GM21423 (cell line): ENCODE data around the gene UNC119.

Experiments
- ATAC-seq: cut with Tn5 transposase; IDR thresholded peaks from one replicate; pipeline ENCODE4 v1.9.1; 2021; ENCODE audit warnings: mild to moderate bottlenecking, moderate library complexity; ENCODE audit not compliant: unreplicated experiment

The UNC119 gene

DNA sequence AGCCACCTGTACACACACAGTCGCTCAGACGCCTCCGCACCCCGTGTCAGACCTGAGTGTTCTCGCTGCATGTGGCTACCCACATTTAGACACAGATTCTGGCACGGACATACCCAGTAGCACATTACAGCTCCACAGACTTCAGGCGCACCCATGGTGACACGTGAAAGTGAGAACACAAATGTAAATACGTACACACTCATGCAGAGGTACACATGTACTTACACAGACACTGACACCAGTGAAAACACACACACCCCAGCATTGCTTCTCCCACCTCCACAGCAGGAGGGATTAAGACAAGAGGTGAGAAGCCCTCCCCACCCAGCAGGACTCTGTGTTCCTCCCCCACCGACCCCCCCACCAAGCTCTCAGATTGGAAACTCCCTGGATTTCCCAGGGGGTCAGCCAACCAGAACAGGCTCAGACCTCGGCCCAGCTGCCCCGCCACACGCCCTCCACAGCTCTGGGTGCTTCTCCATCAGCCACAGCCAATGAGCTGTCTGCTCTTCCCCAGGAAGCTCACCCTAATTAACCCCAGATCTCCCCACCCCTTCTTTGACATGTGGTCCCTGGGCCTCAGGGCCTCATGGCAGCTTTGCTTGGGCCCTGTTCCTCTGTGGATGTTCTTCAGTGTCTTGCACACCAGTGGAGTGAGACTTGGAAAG, 51.6 kb downstream of the UNC119 start:
- no peak for ATAC-seq

- no peak for ATAC-seq
Measured at GRCh38 chr17:28499684-28500357, 52.6 kb downstream of the UNC119 start.

DNA sequence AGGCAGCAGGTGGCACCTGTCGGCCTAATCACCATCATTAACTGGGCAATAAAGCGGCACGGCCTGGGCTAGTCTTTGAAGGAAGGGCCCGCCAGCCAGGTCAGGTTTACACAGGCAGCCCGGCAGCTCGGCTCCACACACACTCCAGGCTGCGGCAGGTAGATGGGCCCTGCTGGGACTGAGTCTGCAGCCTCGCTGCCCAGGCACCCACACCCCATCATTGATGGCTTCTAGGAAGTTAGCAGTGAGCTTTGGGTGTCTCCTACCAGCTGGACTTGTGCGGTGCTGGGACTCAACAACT, 53.1 kb downstream of the UNC119 start:
- ATAC-seq = no peak

DNA sequence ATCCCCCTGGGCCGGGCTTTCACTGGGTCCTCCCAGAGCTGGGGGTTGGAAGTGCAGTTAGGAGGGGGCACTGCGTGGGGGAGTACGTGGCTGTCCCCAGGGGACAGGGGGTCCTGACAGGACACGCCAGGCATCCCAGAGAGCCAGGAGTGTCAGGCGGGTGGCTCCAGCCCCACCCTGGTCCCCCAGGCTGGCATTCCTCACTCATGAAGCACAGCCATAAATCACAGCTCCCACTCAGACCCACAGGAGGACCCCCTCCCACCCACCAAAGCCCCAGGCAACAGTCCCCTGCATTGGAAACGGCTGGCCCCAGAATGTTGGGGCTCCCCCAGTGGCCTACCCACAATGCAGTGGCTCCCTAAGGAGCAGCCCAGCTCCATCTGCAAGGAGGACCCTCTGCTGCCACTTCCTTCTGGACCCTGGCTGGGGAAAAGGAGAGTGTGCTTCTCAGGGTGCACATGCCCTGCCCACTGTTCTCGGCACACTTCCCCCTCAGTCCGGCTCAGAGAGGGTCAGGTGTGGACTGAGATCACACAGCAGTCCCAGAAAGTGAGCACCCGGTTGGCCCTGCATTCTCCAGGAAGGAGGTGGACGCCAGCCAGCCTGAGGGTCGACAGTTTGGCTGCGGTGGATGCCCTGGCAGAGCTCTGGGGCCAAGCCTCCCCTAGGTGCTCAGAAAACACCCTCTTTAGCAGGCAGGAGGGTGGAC, 53.6 kb downstream of the UNC119 start:
- ATAC-seq = no peak

- ATAC-seq = no peak
Measured at GRCh38 chr17:28497931-28498330, 54.5 kb downstream of the UNC119 start.
